Sigmoid colon (tissue), 7 donors: ENCODE measurements around the gene BMPR1A. TPM values are rescaled to one million over a fixed set of nuclear protein-coding genes. Genes with fewer than 3 reads are reported as not detected.

Source experiments
- DNase-seq: peaks from one replicate; pipeline ENCODE4 v3.0.0-alpha.2; 2019
- H3K27ac ChIP-seq, 4 donors: fragments of 200-600 bp; sonication (generic); one replicate each; pipeline ENCODE4 v1.5.1; 2016 to 2019; ENCODE audit warnings: mild to moderate bottlenecking in 1 of 4
- H3K27me3 ChIP-seq, 3 donors: fragments of 200-600 bp; sonication (generic); one replicate each; pipeline ENCODE4 v1.5.1; 2019; ENCODE audit warnings: mild to moderate bottlenecking in 1 of 3
- H3K36me3 ChIP-seq, 4 donors: fragments of 200-600 bp; sonication (generic); one replicate each; pipeline ENCODE4 v1.5.1; 2016 to 2019
- H3K4me1 ChIP-seq, 4 donors: fragments of 200-600 bp; sonication (generic); one replicate each; pipeline ENCODE4 v1.5.1; 2017 to 2019
- H3K4me3 ChIP-seq, 4 donors: fragments of 200-600 bp; sonication (generic); one replicate each; pipeline ENCODE4 v1.5.1; 2017 to 2019; ENCODE audit warnings: mild to moderate bottlenecking in 2 of 4, moderate library complexity in 1 of 4
- H3K9me3 ChIP-seq, 4 donors: fragments of 200-600 bp in 3 of 4; sonication (generic) in 3 of 4; one replicate each; pipeline versions ENCODE4 v1.5.1 to v1.6.1; 2013 to 2019
- CTCF ChIP-seq, 4 experiments: fragments of 450-650 bp in 3 of 4; fragments of 200-600 bp in 1 of 4; IDR thresholded peaks; one replicate each; pipeline ENCODE4 v1.5.1; 2016 to 2019; ENCODE audit warnings: antibody characterized with exemption in 4 of 4, mild to moderate bottlenecking in 3 of 4, moderate library complexity in 2 of 4
- EP300 ChIP-seq, 4 donors: sonication (generic); formaldehyde crosslinking; IDR thresholded peaks; one replicate each; pipeline ENCODE4 v1.6.1; 2017; ENCODE audit warnings: antibody characterized with exemption in 4 of 4
- POLR2A ChIP-seq, 2 donors: fragments of 450-650 bp; IDR thresholded peaks; one replicate each; pipeline ENCODE4 v1.6.1; 2016; ENCODE audit warnings: antibody characterized with exemption in 2 of 2, mild to moderate bottlenecking in 2 of 2, moderate library complexity in 2 of 2
- POLR2AphosphoS5 ChIP-seq, 4 donors: sonication (generic); formaldehyde crosslinking; IDR thresholded peaks; one replicate each; pipeline ENCODE4 v1.6.1; 2017; ENCODE audit warnings: antibody characterized with exemption in 4 of 4
- WGBS, 2 donors: extraction: QIAGEN DNeasy Blood & Tissue Kit; methylation state at CpG; one replicate each; pipeline ENCODE4 v1.1.7; 2013; 5-methylcytosine and 5-hydroxymethylcytosine counted together
- intact Hi-C: fragments of 100-400 bp; cut with DNase I; formaldehyde crosslinking; loops from one replicate; pipeline ENCODE4 v1.15.1; 2023
- polyA plus RNA-seq, 3 donors: library from polyadenylated mRNA; stranded (reverse); fragments of 200-250 nt; gene quantifications; one replicate each; pipeline ENCODE4 v1.2.3, GENCODE V29; 2013
- total RNA-seq, 4 donors: library from RNA; depleted of rRNA; stranded (reverse); fragments of >200 nt; gene quantifications; one replicate each; pipeline ENCODE4 v1.1.0, GENCODE V29; 2016
- donor health status: healthy with polysubstance abuse.
- donor health status: Bipolar disorder and iron deficiency.
- donor health status: healthy.

The BMPR1A gene
- total and polyA plus RNA-seq, 7 donors, result 5.5 to 145 (median 84.2) TPM

GRCh38 chr10:86944031-86944419 is 187.6 kb downstream of the BMPR1A start:
- no peak for TF ChIP-seq EP300 (IDR thresholded peaks at IDR 0.05)
- no peak for TF ChIP-seq POLR2A (IDR thresholded peaks at IDR 0.05)
- TF ChIP-seq CTCF (IDR thresholded peaks at IDR 0.05), result no peak
- TF ChIP-seq POLR2AphosphoS5 (IDR thresholded peaks at IDR 0.05), result no peak
- no peak for DNase-seq
- Histone ChIP-seq H3K27me3 (peaks cover 0 to 16% (median 0%) of the 10 kb centered on the region in 3 donors), H3K27ac (no peak overlapping the region), H3K4me3 (no peak overlapping the region), H3K4me1 (peaks cover 0 to 28% (median 19%) of the 10 kb centered on the region in 4 donors), H3K36me3 (no peaks in the 10 kb centered on the region), H3K9me3 (no peaks in the 10 kb centered on the region)
- 89% methylated on average over 4 of the region's 4 CpGs for WGBS, 2 donors
- intact Hi-C loops, result no loop called here

- Histone ChIP-seq H3K27ac (no peak overlapping the region), H3K9me3 (no peaks in the 10 kb centered on the region), H3K27me3 (peaks cover 0 to 16% (median 0%) of the 10 kb centered on the region in 3 donors), H3K4me1 (peaks cover 0 to 28% (median 19%) of the 10 kb centered on the region in 4 donors), H3K4me3 (no peak overlapping the region), H3K36me3 (no peaks in the 10 kb centered on the region)
- intact Hi-C loops, result no loop called here
- TF ChIP-seq CTCF (IDR thresholded peaks at IDR 0.05), result no peak
- TF ChIP-seq EP300 (IDR thresholded peaks at IDR 0.05), result no peak
- no peak for TF ChIP-seq POLR2A (IDR thresholded peaks at IDR 0.05)
- no peak for TF ChIP-seq POLR2AphosphoS5 (IDR thresholded peaks at IDR 0.05)
- DNase-seq, result peak; percentile 6
These were observed 188.1 kb downstream of the BMPR1A start for GRCh38 chr10:86944471-86944870.

- WGBS, 2 donors, result 96% methylated on average over 3 of the region's 3 CpGs
- Histone ChIP-seq H3K4me3 (no peak overlapping the region), H3K36me3 (no peaks in the 10 kb centered on the region), H3K27ac (peak overlapping the region in 1 of 4 donors; percentile 5), H3K27me3 (peaks cover 0 to 16% (median 0%) of the 10 kb centered on the region in 3 donors), H3K4me1 (peaks cover 0 to 24% (median 17%) of the 10 kb centered on the region in 4 donors), H3K9me3 (no peaks in the 10 kb centered on the region)
- peak; percentile 38 for DNase-seq
- intact Hi-C loops, result no loop called here
- no peak for TF ChIP-seq CTCF (IDR thresholded peaks at IDR 0.05)
- TF ChIP-seq POLR2A (IDR thresholded peaks at IDR 0.05), result no peak
- no peak for TF ChIP-seq EP300 (IDR thresholded peaks at IDR 0.05)
- no peak for TF ChIP-seq POLR2AphosphoS5 (IDR thresholded peaks at IDR 0.05)
These were observed 188.5 kb downstream of the BMPR1A start for GRCh38 chr10:86944907-86945306.

GRCh38 chr10:86945361-86946212 is 189.2 kb downstream of the BMPR1A start:
- TF ChIP-seq EP300 (IDR thresholded peaks at IDR 0.05) (no peak), POLR2A (IDR thresholded peaks at IDR 0.05) (no peak), CTCF (IDR thresholded peaks at IDR 0.05) (no peak), POLR2AphosphoS5 (IDR thresholded peaks at IDR 0.05) (no peak)
- Histone ChIP-seq H3K4me1 (peaks cover 0 to 23% (median 17%) of the 10 kb centered on the region in 4 donors), H3K27ac (peak overlapping the region in 1 of 4 donors; percentile 5), H3K4me3 (no peak overlapping the region), H3K27me3 (peaks cover 0 to 16% (median 0%) of the 10 kb centered on the region in 3 donors), H3K36me3 (no peaks in the 10 kb centered on the region), H3K9me3 (no peaks in the 10 kb centered on the region)
- 73 to 76% methylated on average over 18 of the region's 18 CpGs for WGBS, 2 donors
- intact Hi-C loops, result no loop called here
- DNase-seq, result peak; percentile 65
